ENCODE results near the gene LMX1B.

LMX1B gene

DNA sequence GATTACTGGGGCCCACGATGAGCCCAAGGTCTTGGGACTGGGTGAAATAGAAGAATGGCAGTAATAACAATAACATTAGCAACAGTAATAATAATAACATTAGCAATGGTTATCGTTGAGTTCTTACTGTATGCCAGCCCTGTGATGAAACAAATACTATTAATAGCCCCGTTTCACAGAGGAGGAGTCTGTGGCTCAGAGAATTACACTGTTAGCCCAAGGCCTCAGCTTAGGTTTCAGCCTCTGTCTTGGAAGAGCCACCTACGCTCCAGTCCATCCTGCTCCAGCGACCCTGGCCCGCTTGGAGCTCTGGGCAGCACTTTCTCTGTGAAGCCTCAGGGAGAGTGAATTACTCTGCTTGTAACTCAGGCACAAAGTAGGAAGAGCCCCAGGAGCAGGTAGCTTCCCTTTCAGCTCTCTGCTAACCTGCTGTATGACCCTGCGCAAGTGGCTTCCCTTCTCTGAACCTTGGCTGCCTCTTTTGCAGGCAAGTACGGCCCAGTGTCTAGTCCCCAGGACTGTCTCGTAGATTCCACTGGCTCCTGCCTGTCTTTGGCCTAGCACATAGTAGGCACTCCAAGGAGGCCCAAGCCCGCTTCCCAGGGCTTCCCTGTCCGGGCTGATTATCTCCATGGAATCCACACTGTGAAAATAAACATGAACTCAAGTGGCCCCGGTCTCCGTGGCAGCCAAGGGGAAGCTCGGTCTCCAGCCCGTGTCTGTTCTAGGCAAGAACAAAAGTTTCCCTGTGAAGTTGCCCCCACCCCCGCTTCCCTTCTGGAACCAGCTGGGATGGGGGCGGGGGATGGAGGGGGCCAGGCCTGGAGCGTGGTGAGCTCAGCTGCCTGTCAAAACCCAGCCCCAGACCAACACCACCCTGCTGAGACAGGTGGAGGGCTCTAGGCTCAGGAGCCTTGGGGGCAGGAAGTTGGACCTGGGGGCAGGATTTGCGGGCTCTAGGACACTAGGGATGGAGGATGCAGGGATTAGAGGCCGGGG, 26.2 kb upstream of the LMX1B start (continued):
- TF ChIP-seq GLIS1 (tag by site-specific recombination; IDR thresholded peaks at IDR 0.05) (peak; percentile 25; the same call in 1 of the 2 replicates), ZFP41 (tag by site-specific recombination; IDR thresholded peaks at IDR 0.05; ENCODE audit: borderline replicate concordance) (no peak), ZFHX2 (tag by site-specific recombination; conservative IDR thresholded peaks at IDR 0.05) (peak; percentile 52), ZBTB48 (tag by site-specific recombination; IDR thresholded peaks at IDR 0.05) (no peak), ZNF560 (tag by site-specific recombination; IDR thresholded peaks at IDR 0.05; ENCODE audit: borderline replicate concordance) (no peak), KLF9 (tag by site-specific recombination; IDR thresholded peaks at IDR 0.05; ENCODE audit: low read depth) (no peak), ZNF701 (tag by site-specific recombination; IDR thresholded peaks at IDR 0.05) (no peak), ZNF571 (tag by site-specific recombination; IDR thresholded peaks at IDR 0.05) (no peak), ZNF473 (tag by site-specific recombination; IDR thresholded peaks at IDR 0.05) (no peak), ZNF292 (tag by site-specific recombination; IDR thresholded peaks at IDR 0.05; ENCODE audit: borderline replicate concordance, low read depth) (no peak), SP2 (tag by site-specific recombination; IDR thresholded peaks at IDR 0.05) (0 out of 2 replicates have a peak, but pooled peaks have one; percentile 22), ZNF664 (tag by site-specific recombination; IDR thresholded peaks at IDR 0.05) (no peak), ZNF707 (tag by site-specific recombination; IDR thresholded peaks at IDR 0.05) (no peak), ZBTB1 (tag by site-specific recombination; IDR thresholded peaks at IDR 0.05) (no peak), ZNF354C (tag by site-specific recombination; IDR thresholded peaks at IDR 0.05; ENCODE audit: borderline replicate concordance, low read depth) (no peak), ZNF404 (tag by site-specific recombination; IDR thresholded peaks at IDR 0.05) (no peak), KLF10 (tag by site-specific recombination; IDR thresholded peaks at IDR 0.05) (no peak), ZNF600 (tag by site-specific recombination; IDR thresholded peaks at IDR 0.05) (no peak), ZSCAN23 (tag by site-specific recombination; IDR thresholded peaks at IDR 0.05) (no peak), ZNF335 (tag by site-specific recombination; conservative IDR thresholded peaks at IDR 0.05) (no peak), ZBTB8A (tag by site-specific recombination; IDR thresholded peaks at IDR 0.05) (peak; percentile 26; the same call in 1 of the 2 replicates), ZIC2 (tag by site-specific recombination; IDR thresholded peaks at IDR 0.05) (peak; percentile 70), ZNF768 (tag by site-specific recombination; IDR thresholded peaks at IDR 0.05) (no peak), ZNF791 (tag by site-specific recombination; IDR thresholded peaks at IDR 0.05) (no peak), ZXDB (tag by site-specific recombination; IDR thresholded peaks at IDR 0.05) (0 out of 2 replicates have a peak, but pooled peaks have one; percentile 24), ZNF169 (tag by site-specific recombination; IDR thresholded peaks at IDR 0.05) (no peak), ZNF792 (tag by site-specific recombination; IDR thresholded peaks at IDR 0.05) (no peak), ZNF175 (tag by site-specific recombination; IDR thresholded peaks at IDR 0.05) (no peak), YY1 (tag by site-specific recombination; IDR thresholded peaks at IDR 0.05) (no peak), ZNF830 (tag by site-specific recombination; IDR thresholded peaks at IDR 0.05; ENCODE audit: low read depth) (no peak), ZNF626 (tag by site-specific recombination; IDR thresholded peaks at IDR 0.05) (no peak), GLIS2 (tag by site-specific recombination; IDR thresholded peaks at IDR 0.05) (no peak), ZNF112 (tag by site-specific recombination; IDR thresholded peaks at IDR 0.05) (no peak), ZNF610 (tag by site-specific recombination; IDR thresholded peaks at IDR 0.05; ENCODE audit: borderline replicate concordance) (no peak), ZNF777 (tag by site-specific recombination; IDR thresholded peaks at IDR 0.05; ENCODE audit: borderline replicate concordance) (no peak)
- TF ChIP-seq, protein P1, sequence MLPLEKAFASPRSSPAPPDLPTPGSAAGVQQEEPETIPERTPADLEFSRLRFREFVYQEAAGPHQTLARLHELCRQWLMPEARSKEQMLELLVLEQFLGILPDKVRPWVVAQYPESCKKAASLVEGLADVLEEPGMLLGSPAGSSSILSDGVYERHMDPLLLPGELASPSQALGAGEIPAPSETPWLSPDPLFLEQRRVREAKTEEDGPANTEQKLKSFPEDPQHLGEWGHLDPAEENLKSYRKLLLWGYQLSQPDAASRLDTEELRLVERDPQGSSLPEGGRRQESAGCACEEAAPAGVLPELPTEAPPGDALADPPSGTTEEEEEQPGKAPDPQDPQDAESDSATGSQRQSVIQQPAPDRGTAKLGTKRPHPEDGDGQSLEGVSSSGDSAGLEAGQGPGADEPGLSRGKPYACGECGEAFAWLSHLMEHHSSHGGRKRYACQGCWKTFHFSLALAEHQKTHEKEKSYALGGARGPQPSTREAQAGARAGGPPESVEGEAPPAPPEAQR (tag by site-specific recombination; IDR thresholded peaks at IDR 0.05) = no peak
- TF ChIP-seq, protein P2, sequence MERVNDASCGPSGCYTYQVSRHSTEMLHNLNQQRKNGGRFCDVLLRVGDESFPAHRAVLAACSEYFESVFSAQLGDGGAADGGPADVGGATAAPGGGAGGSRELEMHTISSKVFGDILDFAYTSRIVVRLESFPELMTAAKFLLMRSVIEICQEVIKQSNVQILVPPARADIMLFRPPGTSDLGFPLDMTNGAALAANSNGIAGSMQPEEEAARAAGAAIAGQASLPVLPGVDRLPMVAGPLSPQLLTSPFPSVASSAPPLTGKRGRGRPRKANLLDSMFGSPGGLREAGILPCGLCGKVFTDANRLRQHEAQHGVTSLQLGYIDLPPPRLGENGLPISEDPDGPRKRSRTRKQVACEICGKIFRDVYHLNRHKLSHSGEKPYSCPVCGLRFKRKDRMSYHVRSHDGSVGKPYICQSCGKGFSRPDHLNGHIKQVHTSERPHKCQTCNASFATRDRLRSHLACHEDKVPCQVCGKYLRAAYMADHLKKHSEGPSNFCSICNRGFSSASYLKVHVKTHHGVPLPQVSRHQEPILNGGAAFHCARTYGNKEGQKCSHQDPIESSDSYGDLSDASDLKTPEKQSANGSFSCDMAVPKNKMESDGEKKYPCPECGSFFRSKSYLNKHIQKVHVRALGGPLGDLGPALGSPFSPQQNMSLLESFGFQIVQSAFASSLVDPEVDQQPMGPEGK (tag by site-specific recombination; IDR thresholded peaks at IDR 0.05) = 0 out of 2 replicates have a peak, but pooled peaks have one; percentile 18
- TF ChIP-seq, protein P3, sequence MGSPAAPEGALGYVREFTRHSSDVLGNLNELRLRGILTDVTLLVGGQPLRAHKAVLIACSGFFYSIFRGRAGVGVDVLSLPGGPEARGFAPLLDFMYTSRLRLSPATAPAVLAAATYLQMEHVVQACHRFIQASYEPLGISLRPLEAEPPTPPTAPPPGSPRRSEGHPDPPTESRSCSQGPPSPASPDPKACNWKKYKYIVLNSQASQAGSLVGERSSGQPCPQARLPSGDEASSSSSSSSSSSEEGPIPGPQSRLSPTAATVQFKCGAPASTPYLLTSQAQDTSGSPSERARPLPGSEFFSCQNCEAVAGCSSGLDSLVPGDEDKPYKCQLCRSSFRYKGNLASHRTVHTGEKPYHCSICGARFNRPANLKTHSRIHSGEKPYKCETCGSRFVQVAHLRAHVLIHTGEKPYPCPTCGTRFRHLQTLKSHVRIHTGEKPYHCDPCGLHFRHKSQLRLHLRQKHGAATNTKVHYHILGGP (tag by site-specific recombination; IDR thresholded peaks at IDR 0.05) = no peak

All from HEK293 (cell line).